PFSK-1 (cell line): ENCODE data around the gene NFATC4.

ENCODE experiments used
- FOXP2 ChIP-seq: optimal IDR thresholded peaks from 2 replicates; pipeline ENCODE3; 2011; ENCODE audit warnings: borderline replicate concordance, control low read depth, inconsistent platforms; ENCODE audit not compliant: insufficient read depth; ENCODE audit errors: extremely low read length, extremely low read depth
- POLR2AphosphoS5 ChIP-seq: IDR thresholded peaks from 2 replicates; pipeline ENCODE4 v1.6.1; 2012; ENCODE audit warnings: low read depth, mild to moderate bottlenecking, control low read depth, low read length, moderate library complexity
- SIN3A ChIP-seq: IDR thresholded peaks from 2 replicates; pipeline ENCODE4 v1.6.1; 2012; ENCODE audit warnings: mild to moderate bottlenecking, low read length, moderate library complexity, borderline replicate concordance; ENCODE audit not compliant: insufficient read depth
- TAF1 ChIP-seq: IDR thresholded peaks from 2 replicates; pipeline ENCODE4 v1.6.1; 2012; ENCODE audit warnings: low read length, control low read depth, borderline replicate concordance; ENCODE audit not compliant: insufficient read depth
- TF ChIP-seq, protein P1 (sequence below), 2 experiments: IDR thresholded peaks; 2 replicates each; pipeline versions ENCODE4 v1.6.1 to v1.8.0; 2011 to 2012; ENCODE audit warnings: low read depth in 2 of 2, low read length in 2 of 2, control low read depth in 1 of 2, inconsistent platforms in 1 of 2, mild to moderate bottlenecking in 1 of 2, moderate library complexity in 1 of 2; ENCODE audit not compliant: insufficient read depth in 1 of 2

NFATC4 gene

GRCh38 chr14:24377657-24378056 lies 9.7 kb downstream of the NFATC4 start:
- TF ChIP-seq FOXP2 (no peak), POLR2AphosphoS5 (no peak), SIN3A (no peak), TAF1 (no peak)
- TF ChIP-seq, protein P1, sequence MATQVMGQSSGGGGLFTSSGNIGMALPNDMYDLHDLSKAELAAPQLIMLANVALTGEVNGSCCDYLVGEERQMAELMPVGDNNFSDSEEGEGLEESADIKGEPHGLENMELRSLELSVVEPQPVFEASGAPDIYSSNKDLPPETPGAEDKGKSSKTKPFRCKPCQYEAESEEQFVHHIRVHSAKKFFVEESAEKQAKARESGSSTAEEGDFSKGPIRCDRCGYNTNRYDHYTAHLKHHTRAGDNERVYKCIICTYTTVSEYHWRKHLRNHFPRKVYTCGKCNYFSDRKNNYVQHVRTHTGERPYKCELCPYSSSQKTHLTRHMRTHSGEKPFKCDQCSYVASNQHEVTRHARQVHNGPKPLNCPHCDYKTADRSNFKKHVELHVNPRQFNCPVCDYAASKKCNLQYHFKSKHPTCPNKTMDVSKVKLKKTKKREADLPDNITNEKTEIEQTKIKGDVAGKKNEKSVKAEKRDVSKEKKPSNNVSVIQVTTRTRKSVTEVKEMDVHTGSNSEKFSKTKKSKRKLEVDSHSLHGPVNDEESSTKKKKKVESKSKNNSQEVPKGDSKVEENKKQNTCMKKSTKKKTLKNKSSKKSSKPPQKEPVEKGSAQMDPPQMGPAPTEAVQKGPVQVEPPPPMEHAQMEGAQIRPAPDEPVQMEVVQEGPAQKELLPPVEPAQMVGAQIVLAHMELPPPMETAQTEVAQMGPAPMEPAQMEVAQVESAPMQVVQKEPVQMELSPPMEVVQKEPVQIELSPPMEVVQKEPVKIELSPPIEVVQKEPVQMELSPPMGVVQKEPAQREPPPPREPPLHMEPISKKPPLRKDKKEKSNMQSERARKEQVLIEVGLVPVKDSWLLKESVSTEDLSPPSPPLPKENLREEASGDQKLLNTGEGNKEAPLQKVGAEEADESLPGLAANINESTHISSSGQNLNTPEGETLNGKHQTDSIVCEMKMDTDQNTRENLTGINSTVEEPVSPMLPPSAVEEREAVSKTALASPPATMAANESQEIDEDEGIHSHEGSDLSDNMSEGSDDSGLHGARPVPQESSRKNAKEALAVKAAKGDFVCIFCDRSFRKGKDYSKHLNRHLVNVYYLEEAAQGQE (IDR thresholded peaks at IDR 0.05; ENCODE audit: insufficient read depth in 1 of 2, low read depth in 2 of 2, low read length in 2 of 2): no peak

GRCh38 chr14:24378327-24378726 lies 10.3 kb downstream of the NFATC4 start:
- TF ChIP-seq SIN3A (no peak), FOXP2 (no peak), POLR2AphosphoS5 (no peak), TAF1 (no peak)
- TF ChIP-seq, protein P1 (IDR thresholded peaks at IDR 0.05; ENCODE audit: insufficient read depth in 1 of 2, low read depth in 2 of 2, low read length in 2 of 2): no peak

- TF ChIP-seq SIN3A (no peak), FOXP2 (no peak), TAF1 (no peak), POLR2AphosphoS5 (no peak)
- TF ChIP-seq, protein P1 (IDR thresholded peaks at IDR 0.05; ENCODE audit: insufficient read depth in 1 of 2, low read depth in 2 of 2, low read length in 2 of 2): no peak
These were observed 11.3 kb downstream of the NFATC4 start for GRCh38 chr14:24378981-24379906.

DNA sequence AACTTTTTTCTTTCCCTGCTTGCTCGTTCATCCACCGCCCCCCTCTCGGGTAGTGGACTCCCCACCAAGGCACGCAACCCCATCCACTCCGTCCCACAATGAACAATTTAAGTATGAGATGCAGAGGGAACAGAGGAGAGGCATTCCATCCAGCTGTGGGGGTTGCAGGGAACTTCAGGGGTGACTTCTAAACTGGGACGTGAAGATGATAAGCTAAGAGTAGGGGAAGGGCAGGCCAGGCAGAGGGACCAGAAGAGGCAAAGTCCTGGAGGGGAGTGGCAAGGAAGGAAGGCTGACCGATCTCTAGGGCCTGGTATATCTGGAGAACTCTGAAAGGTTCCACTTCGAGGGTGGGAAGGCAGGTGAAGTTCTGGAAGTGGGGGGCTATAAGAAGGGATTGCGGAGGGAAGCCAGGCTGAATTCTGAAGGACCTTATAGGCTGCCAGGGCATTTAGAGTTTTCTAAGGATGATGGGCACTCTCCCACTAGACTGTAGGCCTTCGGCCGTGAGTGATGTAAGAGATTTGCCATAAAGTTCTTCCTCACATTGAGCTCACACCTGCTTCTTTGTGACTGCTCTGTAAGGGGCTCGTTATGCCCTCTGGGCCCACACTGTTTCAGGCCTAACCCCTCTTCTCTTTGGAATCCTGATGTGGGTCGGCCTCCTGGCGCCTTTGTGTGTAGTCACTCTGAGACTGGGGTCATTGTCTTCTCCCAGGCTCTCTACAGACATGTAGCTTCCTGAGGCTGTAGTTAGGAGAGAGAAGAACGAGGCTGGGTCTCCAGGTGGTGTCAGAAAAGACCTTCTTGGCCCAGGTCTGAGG lies 12.1 kb downstream of the NFATC4 start:
- TF ChIP-seq, protein P1 (IDR thresholded peaks at IDR 0.05; ENCODE audit: insufficient read depth in 1 of 2, low read depth in 2 of 2, low read length in 2 of 2): no peak
- TF ChIP-seq POLR2AphosphoS5 (no peak), TAF1 (no peak), SIN3A (no peak), FOXP2 (no peak)
